OCI-LY3 (cell line): ENCODE results near the gene STRA6.

ENCODE experiments used
- H2AFZ ChIP-seq: fragments of 200-600, 300-600 bp; shearing (Covaris generic); 2 replicates; pipeline ENCODE4 v1.6.0; 2014; ENCODE audit warnings: antibody characterized with exemption, low read depth, low read length
- H3K27ac ChIP-seq: fragments of 200-600, 300-600 bp; sonication (generic); 2 replicates; pipeline ENCODE4 v1.5.1; 2014; ENCODE audit warnings: mild to moderate bottlenecking, low read length, moderate library complexity, mixed read lengths
- H3K27me3 ChIP-seq: fragments of 200-600, 300-600 bp; sonication (generic); 2 replicates; pipeline ENCODE4 v1.6.1; 2014; ENCODE audit warnings: low read depth, low read length, mixed read lengths
- H3K36me3 ChIP-seq: fragments of 200-600, 300-600 bp; sonication (generic); replicated peaks from 2 replicates; pipeline ENCODE3; 2014; ENCODE audit warnings: low read depth, low read length, mixed read lengths
- H3K4me1 ChIP-seq: fragments of 300-600, 200-600 bp; sonication (generic); 2 replicates; pipeline ENCODE4 v1.6.1; 2014; ENCODE audit warnings: low read length, mixed read lengths
- H3K4me2 ChIP-seq: fragments of 200-600, 300-600 bp; sonication (generic); 2 replicates; pipeline ENCODE4 v1.6.1; 2014; ENCODE audit warnings: low read length, mixed read lengths
- H3K4me3 ChIP-seq: fragments of 300-600, 200-600 bp; sonication (generic); 2 replicates; pipeline ENCODE4 v1.5.1; 2014; ENCODE audit warnings: antibody characterized with exemption, mild to moderate bottlenecking, low read length, moderate library complexity
- H3K79me2 ChIP-seq: fragments of 300-600, 200-600 bp; shearing (Covaris generic); 2 replicates; pipeline ENCODE4 v1.6.1; 2014; ENCODE audit warnings: mild to moderate bottlenecking, low read length, mixed read lengths
- H3K9ac ChIP-seq: fragments of 300-600, 200-600 bp; shearing (Covaris generic); 2 replicates; pipeline ENCODE4 v1.6.0; 2014; ENCODE audit warnings: mild to moderate bottlenecking, low read length, moderate library complexity
- H3K9me3 ChIP-seq: fragments of 200-600, 300-600 bp; shearing (Covaris generic); 2 replicates; pipeline ENCODE4 v1.6.1; 2014; ENCODE audit warnings: low read length, mixed read lengths; ENCODE audit not compliant: insufficient read depth
- H4K20me1 ChIP-seq: fragments of 200-600, 300-600 bp; sonication (generic); 2 replicates; pipeline ENCODE4 v1.6.1; 2016; ENCODE audit warnings: low read length, mixed read lengths; ENCODE audit not compliant: insufficient read depth
- EZH2phosphoT487 ChIP-seq: fragments of 200-600 bp; shearing (Covaris generic); IDR thresholded peaks from 2 replicates; pipeline ENCODE4 v1.6.1; 2018; ENCODE audit warnings: antibody characterized with exemption, mixed run types, low read depth
- TF ChIP-seq, protein P1 (sequence below): fragments of 200-600, 300-600 bp; sonication (generic); IDR thresholded peaks from 2 replicates; pipeline ENCODE4 v1.5.1; 2014; ENCODE audit warnings: antibody characterized with exemption, low read length, low read depth

Gene STRA6

DNA sequence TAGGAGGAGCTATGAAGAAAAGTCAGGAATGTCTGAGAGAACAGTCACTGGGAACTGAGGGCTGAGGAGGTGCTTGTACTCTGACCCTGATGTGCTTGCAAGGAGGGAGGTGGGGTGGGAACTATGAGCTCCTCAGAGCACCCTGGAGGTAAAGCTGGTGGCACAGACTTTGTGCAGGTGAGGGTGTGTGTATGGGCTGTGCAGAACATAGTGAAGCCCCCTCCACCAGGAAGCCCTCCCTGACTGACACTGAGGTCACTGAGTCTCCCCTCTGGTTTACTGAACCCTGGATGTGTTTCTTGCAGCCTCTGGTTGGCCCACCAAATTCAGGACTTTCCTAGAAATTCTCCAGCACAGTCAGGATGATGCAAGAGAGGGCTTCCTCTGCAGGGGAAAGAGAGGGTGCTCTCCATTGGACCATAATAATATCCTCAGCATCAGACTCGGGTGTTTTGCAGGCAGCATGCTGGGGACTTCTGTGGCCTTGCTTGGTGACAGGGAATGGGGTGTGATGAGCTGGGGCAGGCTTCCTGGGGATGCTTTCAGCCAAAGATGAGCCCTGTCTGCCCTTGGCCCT, 30.5 kb downstream of the STRA6 start:
- H2AFZ ChIP-seq, result no peak overlapping the region
- H3K4me2 ChIP-seq, result no peak overlapping the region
- no peak for TF ChIP-seq EZH2phosphoT487
- TF ChIP-seq, protein P1, sequence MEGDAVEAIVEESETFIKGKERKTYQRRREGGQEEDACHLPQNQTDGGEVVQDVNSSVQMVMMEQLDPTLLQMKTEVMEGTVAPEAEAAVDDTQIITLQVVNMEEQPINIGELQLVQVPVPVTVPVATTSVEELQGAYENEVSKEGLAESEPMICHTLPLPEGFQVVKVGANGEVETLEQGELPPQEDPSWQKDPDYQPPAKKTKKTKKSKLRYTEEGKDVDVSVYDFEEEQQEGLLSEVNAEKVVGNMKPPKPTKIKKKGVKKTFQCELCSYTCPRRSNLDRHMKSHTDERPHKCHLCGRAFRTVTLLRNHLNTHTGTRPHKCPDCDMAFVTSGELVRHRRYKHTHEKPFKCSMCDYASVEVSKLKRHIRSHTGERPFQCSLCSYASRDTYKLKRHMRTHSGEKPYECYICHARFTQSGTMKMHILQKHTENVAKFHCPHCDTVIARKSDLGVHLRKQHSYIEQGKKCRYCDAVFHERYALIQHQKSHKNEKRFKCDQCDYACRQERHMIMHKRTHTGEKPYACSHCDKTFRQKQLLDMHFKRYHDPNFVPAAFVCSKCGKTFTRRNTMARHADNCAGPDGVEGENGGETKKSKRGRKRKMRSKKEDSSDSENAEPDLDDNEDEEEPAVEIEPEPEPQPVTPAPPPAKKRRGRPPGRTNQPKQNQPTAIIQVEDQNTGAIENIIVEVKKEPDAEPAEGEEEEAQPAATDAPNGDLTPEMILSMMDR, result no peak
- H3K36me3 ChIP-seq, result no peaks in the 10 kb centered on the region
- no peak overlapping the region for H3K9ac ChIP-seq
- no peaks in the 10 kb centered on the region for H3K79me2 ChIP-seq
- H3K27ac ChIP-seq, result no peak overlapping the region
- H3K4me1 ChIP-seq, result no peaks in the 10 kb centered on the region
- H3K4me3 ChIP-seq, result no peak overlapping the region
- no peaks in the 10 kb centered on the region for H4K20me1 ChIP-seq
- no peaks in the 10 kb centered on the region for H3K9me3 ChIP-seq
- H3K27me3 ChIP-seq, result 0 out of 2 replicates have a peak, but pooled peaks cover 7% of the 10 kb centered on the region

GRCh38 chr15:74170875-74171578, 31.6 kb downstream of the STRA6 start:
- H3K4me1 ChIP-seq, result no peaks in the 10 kb centered on the region
- no peak overlapping the region for H2AFZ ChIP-seq
- no peak overlapping the region for H3K4me2 ChIP-seq

DNA sequence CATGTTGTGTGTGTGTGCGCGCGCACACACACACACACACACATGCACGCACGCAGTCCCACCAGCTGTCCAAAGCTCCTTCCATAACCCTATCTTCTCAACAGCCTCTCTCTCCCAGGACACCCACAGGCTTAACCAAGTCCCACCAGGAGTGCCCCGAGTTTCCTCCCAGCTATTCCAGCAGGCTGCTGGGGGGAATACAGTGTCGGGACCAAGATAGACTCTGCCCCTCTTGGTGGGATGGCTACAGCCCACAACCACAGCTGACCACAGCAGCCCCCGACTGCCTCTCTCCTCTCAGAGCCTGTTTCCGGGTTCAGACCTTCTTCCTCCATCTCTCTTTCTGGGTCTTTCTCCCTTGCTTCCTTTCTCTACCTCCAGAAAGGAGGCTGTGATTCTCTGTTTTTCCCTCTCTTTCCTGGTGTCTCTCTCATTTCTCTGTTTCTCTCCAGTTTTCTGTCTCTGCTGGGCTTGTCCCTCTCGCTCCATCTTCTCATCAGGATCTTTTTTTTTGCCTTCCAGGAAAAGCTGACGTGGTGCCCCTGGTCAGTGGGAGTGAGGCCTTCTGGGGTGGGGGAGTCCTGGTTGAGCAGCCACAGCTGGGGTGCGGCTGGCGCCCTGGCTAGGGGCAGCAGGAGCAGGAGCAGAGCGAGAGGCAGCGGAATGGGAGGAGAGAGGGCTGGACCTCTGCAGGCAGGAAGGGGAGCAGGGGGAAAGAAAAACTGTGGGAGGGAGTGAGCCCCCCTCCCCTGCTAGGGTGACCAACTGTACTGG, 32.3 kb downstream of the STRA6 start:
- no peak overlapping the region for H3K4me3 ChIP-seq
- H3K9ac ChIP-seq, result no peak overlapping the region
- no peaks in the 10 kb centered on the region for H4K20me1 ChIP-seq
- peaks cover 13% of the 10 kb centered on the region; the same call in 1 of the 2 replicates for H3K27me3 ChIP-seq
- no peaks in the 10 kb centered on the region for H3K9me3 ChIP-seq
- H2AFZ ChIP-seq, result 0 out of 2 replicates have a peak overlapping the region, but pooled peaks have one; percentile 15
- H3K27ac ChIP-seq, result no peak overlapping the region
- no peak for TF ChIP-seq EZH2phosphoT487
- TF ChIP-seq, protein P1, result no peak
- H3K4me1 ChIP-seq, result no peaks in the 10 kb centered on the region
- H3K79me2 ChIP-seq, result no peaks in the 10 kb centered on the region
- no peaks in the 10 kb centered on the region for H3K36me3 ChIP-seq
- no peak overlapping the region for H3K4me2 ChIP-seq

More at GRCh38 chr15:74170875-74171578, 31.6 kb downstream of the STRA6 start:
- Histone ChIP-seq H3K9ac (no peak overlapping the region), H3K27me3 (0 out of 2 replicates have a peak, but pooled peaks cover 7% of the 10 kb centered on the region), H3K36me3 (no peaks in the 10 kb centered on the region), H3K9me3 (no peaks in the 10 kb centered on the region), H3K79me2 (no peaks in the 10 kb centered on the region), H4K20me1 (no peaks in the 10 kb centered on the region), H3K27ac (no peak overlapping the region), H3K4me3 (no peak overlapping the region)
- TF ChIP-seq EZH2phosphoT487, result no peak
- TF ChIP-seq, protein P1, result no peak

GRCh38 chr15:74168711-74169126, 33.9 kb downstream of the STRA6 start:
- Histone ChIP-seq H2AFZ (no peak overlapping the region), H3K79me2 (no peaks in the 10 kb centered on the region), H3K4me2 (no peak overlapping the region), H3K27ac (no peak overlapping the region), H3K36me3 (no peaks in the 10 kb centered on the region), H3K9me3 (no peaks in the 10 kb centered on the region), H3K4me1 (no peaks in the 10 kb centered on the region), H3K4me3 (no peak overlapping the region), H3K9ac (no peak overlapping the region), H4K20me1 (no peaks in the 10 kb centered on the region), H3K27me3 (peaks cover 21% of the 10 kb centered on the region; the same call in 1 of the 2 replicates)
- TF ChIP-seq, protein P1, result no peak
- no peak for TF ChIP-seq EZH2phosphoT487
